GM12878 (cell line): Measurements from ENCODE around the gene GLUD1. TPM values are rescaled to one million over a fixed set of nuclear protein-coding genes. Genes with fewer than 3 reads are reported as not detected.

Experiments
- ATAC-seq: fragments of 200-7000 bp; cut with Tn5 transposase; 3 replicates; pipeline ENCODE4 v1.9.1; 2020; ENCODE audit warnings: mild to moderate bottlenecking, moderate library complexity
- BruUV-seq: library from RNA; stranded (reverse); fragments of 400-500 nt; replicated peaks from 2 replicates; lab custom pipeline; 2021; lab: Mats Ljungman, UMichigan
- CTCF ChIA-PET: fragments of 300-600 bp; sonication (Branson Sonifier 250); formaldehyde crosslinking; extraction: SDS; loops from one replicate; lab custom pipeline; 2021; ENCODE audit warnings: inconsistent platforms; lab: Yijun Ruan, JAX
- POLR2A ChIA-PET: fragments of 350-600 bp; formaldehyde crosslinking; extraction: SDS; loops from one replicate; lab custom pipeline; 2021; ENCODE audit warnings: inconsistent platforms; lab: Charles Lee
- RAD21 ChIA-PET: fragments of 300-600 bp; sonication (Branson Sonifier 250); formaldehyde crosslinking; loops from one replicate; lab custom pipeline; 2023; ENCODE audit warnings: antibody characterized with exemption; ENCODE audit not compliant: unreplicated experiment; lab: Charles Lee
- SMC1A ChIA-PET: fragments of 300-600 bp; sonication (Branson Sonifier 250); formaldehyde crosslinking; loops from one replicate; lab custom pipeline; 2023; ENCODE audit not compliant: unreplicated experiment, uncharacterized antibody; lab: Charles Lee
- DNase-seq: peaks from one replicate; pipeline ENCODE4 v3.0.0-alpha.2; 2011; ENCODE audit warnings: low read depth, low spot score
- FAIRE-seq: peaks from 3 replicates; lab custom pipeline; 2011; peaks lifted over from hg19 to GRCh38; lab: Jason Lieb, UNC
- H2AFZ ChIP-seq: 2 replicates; pipeline ENCODE4 v1.6.0; 2011; ENCODE audit warnings: low read depth, low read length, control low read depth; ENCODE audit not compliant: control insufficient read depth
- H3K27ac ChIP-seq: 2 replicates; pipeline ENCODE4 v1.5.1; 2011; ENCODE audit warnings: control low read depth; ENCODE audit not compliant: control insufficient read depth, insufficient read depth
- H3K27me3 ChIP-seq, 2 experiments: replicated peaks in 1 of 2; 2 replicates each; pipeline versions ENCODE4 v1.6.0 to v1.6.1; 2011; ENCODE audit warnings: low read length in 1 of 2; ENCODE audit not compliant: control insufficient read depth in 2 of 2, insufficient read depth in 2 of 2
- H3K36me3 ChIP-seq, 2 experiments: 2 replicates each; pipeline ENCODE4 v1.5.1; 2011; ENCODE audit warnings: low read length in 1 of 2; ENCODE audit not compliant: control insufficient read depth in 2 of 2, insufficient read depth in 2 of 2
- H3K4me1 ChIP-seq: 2 replicates; pipeline ENCODE4 v1.6.1; 2011; ENCODE audit warnings: mild to moderate bottlenecking, low read length, moderate library complexity, mixed read lengths; ENCODE audit not compliant: control insufficient read depth, insufficient read depth
- H3K4me2 ChIP-seq: 2 replicates; pipeline ENCODE4 v1.6.0; 2011; ENCODE audit warnings: control low read depth; ENCODE audit not compliant: control insufficient read depth, insufficient read depth
- H3K4me3 ChIP-seq: fragments of 200-600 bp; sonication (generic); 2 replicates; pipeline ENCODE4 v1.5.1; 2016
- H3K79me2 ChIP-seq: 2 replicates; pipeline ENCODE4 v1.6.0; 2011; ENCODE audit warnings: low read length; ENCODE audit not compliant: control insufficient read depth, insufficient read depth
- H3K9ac ChIP-seq: 2 replicates; pipeline ENCODE4 v1.8.0; 2011; ENCODE audit warnings: low read length, control low read depth, mixed read lengths; ENCODE audit not compliant: control insufficient read depth, insufficient read depth
- H3K9me3 ChIP-seq: replicated peaks from 3 replicates; pipeline ENCODE4 v1.5.1; 2011; ENCODE audit warnings: mild to moderate bottlenecking, low read length; ENCODE audit not compliant: control insufficient read depth, insufficient read depth
- H4K20me1 ChIP-seq: 2 replicates; pipeline ENCODE4 v1.6.0; 2011; ENCODE audit not compliant: control insufficient read depth, insufficient read depth
- BCL11A ChIP-seq: IDR thresholded peaks from 2 replicates; pipeline ENCODE4 v1.6.1; 2011; ENCODE audit warnings: low read depth, low read length
- FOXK2 ChIP-seq: fragments of 450-650 bp; IDR thresholded peaks from 2 replicates; pipeline ENCODE4 v1.6.1; 2017; ENCODE audit warnings: mild to moderate bottlenecking, moderate library complexity
- RAD21 ChIP-seq: IDR thresholded peaks from 2 replicates; pipeline ENCODE4 v1.6.1; 2011; ENCODE audit warnings: mild to moderate bottlenecking, low read depth, low read length, moderate library complexity; ENCODE audit not compliant: insufficient read depth
- RELB ChIP-seq: fragments of 450-650 bp; IDR thresholded peaks from 2 replicates; pipeline ENCODE4 v1.6.1; 2017; ENCODE audit warnings: low read depth, mild to moderate bottlenecking, moderate library complexity
- RUNX3 ChIP-seq: IDR thresholded peaks from 2 replicates; pipeline ENCODE4 v1.6.1; 2012; ENCODE audit warnings: low read length, inconsistent platforms
- TARDBP ChIP-seq: IDR thresholded peaks from 2 replicates; pipeline ENCODE4 v1.6.1; 2016; ENCODE audit warnings: borderline replicate concordance
- TCF12 ChIP-seq: IDR thresholded peaks from 2 replicates; pipeline ENCODE4 v1.6.1; 2011; ENCODE audit warnings: low read depth, mild to moderate bottlenecking, low read length
- ZBTB4 ChIP-seq: fragments of 450-650 bp; formaldehyde crosslinking; IDR thresholded peaks from 2 replicates; pipeline ENCODE4 v1.4.0; 2022; ENCODE audit warnings: mild to moderate bottlenecking, moderate library complexity
- ZNF207 ChIP-seq: fragments of 450-650 bp; IDR thresholded peaks from 2 replicates; pipeline ENCODE4 v1.6.1; 2014; ENCODE audit warnings: antibody characterized with exemption, mild to moderate bottlenecking, borderline replicate concordance
- WGBS: methylation state at CpG from one replicate; pipeline ENCODE4 v1.1.6; 2016; ENCODE audit warnings: low lambda C conversion rate; ENCODE audit not compliant: insufficient replicate concordance, insufficient coverage; ENCODE audit errors: missing lambda C conversion rate; 5-methylcytosine and 5-hydroxymethylcytosine counted together
- in situ Hi-C: fragments of 300-500 bp; cut with MboI; formaldehyde crosslinking; loops from 9 replicates; pipeline ENCODE4 v1.14.3; 2018; ENCODE audit warnings: mixed read lengths
- intact Hi-C: fragments of 100-400 bp; cut with micrococcal nuclease; formaldehyde crosslinking; loops from one replicate; pipeline ENCODE4 v1.14.2; 2022; ENCODE audit not compliant: unreplicated experiment
- polyA plus RNA-seq, 11 experiments: library from polyadenylated mRNA; depleted of rRNA in 4 of 11; unstranded in 6 of 11; stranded (reverse) in 5 of 11; fragments of >200 nt; fragmentation: Nextera tagmentation in 4 of 11; fragmentation: Illumina TruSeq in 1 of 11; extraction: Ambion mirVana in 4 of 11; extraction: Trizol in 1 of 11; gene quantifications; 1 replicate in 1 of 11; 2 replicates in 10 of 11; pipeline versions ENCODE4 v1.2.1 to v1.2.3, GENCODE V29; 2011 to 2016; ENCODE audit warnings: inconsistent platforms in 2 of 11, missing spikeins in 2 of 11, low read depth in 1 of 11
- total RNA-seq, 4 experiments: library from RNA; depleted of rRNA in 3 of 4; stranded (reverse); fragments of >200 nt in 3 of 4; fragmentation: Illumina TruSeq in 1 of 4; extraction: Trizol in 1 of 4; gene quantifications; 2 replicates each; pipeline versions ENCODE4 v1.2.1 to v1.2.3, GENCODE V29; 2013 to 2021

Gene GLUD1
- total and polyA plus RNA-seq, 10 of the 15 experiments (the other 5 are each of a cell fraction or from before 2014, with no cell fraction given), result 26.1 to 109 (median 81.4) TPM

GRCh38 chr10:87060280-87060928 lies 34.2 kb downstream of the GLUD1 start (continued):
- no peak for TF ChIP-seq BCL11A
- TF ChIP-seq ZNF207, result no peak

GRCh38 chr10:87059401-87059800 lies 35.2 kb downstream of the GLUD1 start:
- in situ Hi-C loops (no loop called here), intact Hi-C loops (no loop called here)
- Histone ChIP-seq H3K4me1 (peaks cover 7% of the 10 kb centered on the region), H3K27ac (no peak overlapping the region), H3K36me3 (peaks cover 4 to 14% of the 10 kb centered on the region in 2 experiments), H3K4me2 (no peak overlapping the region), H3K27me3 (no peaks in the 10 kb centered on the region), H4K20me1 (no peaks in the 10 kb centered on the region), H3K9ac (no peak overlapping the region), H3K4me3 (no peak overlapping the region), H3K79me2 (no peaks in the 10 kb centered on the region), H3K9me3 (no peaks in the 10 kb centered on the region), H2AFZ (no peak overlapping the region)
- ATAC-seq (no peak), DNase-seq (no peak), FAIRE-seq (no peak)
- TF ChIP-seq RUNX3, result no peak
- no peak for TF ChIP-seq RAD21
- no peak for TF ChIP-seq TCF12
- TF ChIP-seq RELB, result no peak
- TF ChIP-seq FOXK2, result no peak
- no peak for TF ChIP-seq TARDBP
- TF ChIP-seq ZBTB4 (CRISPR knock-in tag), result no peak
- 96% methylated on average over 1 of the region's 1 CpG for WGBS
- POLR2A ChIA-PET, result no interaction called here
- no TSS peak for BruUV-seq
- CTCF ChIA-PET, result no interaction called here
- SMC1A ChIA-PET, result interaction anchor here (1.1 kb wide), 1 partner anchor 28 kb away, joined by 4 read pairs; no protein-coding TSS in a partner anchor
- RAD21 ChIA-PET, result no interaction called here
